Measurements from ENCODE around the gene HTR3C.
A peak's percentile ranks its signal among the peaks of the same experiment; 100 is the strongest.
"Not testable (repeated sequence)": the region's sequence is repeated elsewhere in the genome, so short reads cannot be mapped to it uniquely, and the experiment has no call there.

Gene HTR3C, protein sequence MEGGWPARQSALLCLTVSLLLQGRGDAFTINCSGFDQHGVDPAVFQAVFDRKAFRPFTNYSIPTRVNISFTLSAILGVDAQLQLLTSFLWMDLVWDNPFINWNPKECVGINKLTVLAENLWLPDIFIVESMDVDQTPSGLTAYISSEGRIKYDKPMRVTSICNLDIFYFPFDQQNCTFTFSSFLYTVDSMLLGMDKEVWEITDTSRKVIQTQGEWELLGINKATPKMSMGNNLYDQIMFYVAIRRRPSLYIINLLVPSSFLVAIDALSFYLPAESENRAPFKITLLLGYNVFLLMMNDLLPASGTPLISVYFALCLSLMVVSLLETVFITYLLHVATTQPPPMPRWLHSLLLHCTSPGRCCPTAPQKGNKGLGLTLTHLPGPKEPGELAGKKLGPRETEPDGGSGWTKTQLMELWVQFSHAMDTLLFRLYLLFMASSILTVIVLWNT
- total RNA-seq, result 0 reads per million in 4 experiments

- DNase-seq, result no peak
Measured at GRCh38 chr3:184052767-184053166, at the start of gene HTR3C. Gene HTR3C, plus strand, starts transcription at chr3:184053047. Its CDS starts 34 bp downstream, at chr3:184053081.

- DNase-seq, result no peak
Measured at GRCh38 chr3:184003187-184003967, 49.5 kb upstream of the HTR3C start.

- no peak for DNase-seq
Measured at GRCh38 chr3:184004476-184004875, 48.4 kb upstream of the HTR3C start.

DNA sequence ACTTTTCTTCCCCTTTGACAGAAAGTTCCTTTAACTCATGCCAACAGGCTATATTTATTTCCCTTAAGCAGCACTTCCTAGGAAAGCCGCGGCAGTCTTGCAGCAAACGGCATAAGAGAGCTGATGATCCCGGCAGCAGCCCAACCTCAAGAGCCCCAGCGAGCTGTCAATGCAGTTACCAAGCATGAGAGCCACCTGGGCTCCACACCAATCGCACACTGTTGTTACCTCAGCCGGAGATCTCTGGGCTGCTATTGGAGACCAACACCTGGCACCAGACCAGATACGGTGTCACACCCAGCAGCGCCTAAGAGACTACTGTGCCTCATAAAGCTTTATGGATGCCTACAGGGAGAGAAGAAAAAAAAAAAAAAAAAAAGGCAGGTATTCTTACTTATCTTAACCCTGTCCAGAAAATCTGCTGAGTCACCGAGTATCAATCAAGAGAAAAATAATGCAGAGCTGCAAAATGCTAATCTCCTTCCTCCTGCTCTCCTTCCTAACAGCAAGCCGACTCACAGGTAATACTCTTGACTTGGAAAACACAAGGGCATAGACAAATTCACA, 46.8 kb upstream of the HTR3C start:
- DNase-seq, result no peak

DNA sequence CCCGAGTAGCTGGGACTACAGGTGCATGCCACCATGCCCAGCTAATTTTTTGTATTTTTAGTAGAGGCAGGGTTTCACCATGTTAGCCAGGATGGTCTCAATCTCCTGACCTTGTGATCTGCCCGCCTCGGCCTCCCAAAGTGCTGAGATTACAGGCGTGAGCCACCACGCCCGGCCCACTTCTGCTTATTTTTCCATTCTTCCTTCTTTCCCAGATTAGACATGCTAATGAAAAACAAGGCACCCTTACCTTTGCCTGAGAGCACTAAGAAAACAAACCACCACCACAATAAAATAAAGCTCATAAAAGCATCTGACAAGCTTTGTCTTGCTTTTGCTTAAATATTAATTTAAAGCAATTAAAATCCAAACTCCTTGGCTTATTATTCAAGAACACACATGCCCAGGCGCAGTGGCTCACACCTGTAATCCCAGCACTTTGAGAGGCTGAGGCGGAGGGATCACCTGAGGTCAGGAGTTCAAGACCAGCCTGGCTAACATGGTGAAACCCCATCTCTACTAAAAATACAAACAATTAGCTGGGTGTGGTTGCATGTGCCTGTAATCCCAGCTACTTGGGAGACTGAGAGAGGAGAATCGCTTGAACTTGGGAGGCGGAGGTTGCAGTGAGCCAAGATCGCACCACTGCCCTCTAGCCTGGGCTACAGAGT, 45.6 kb upstream of the HTR3C start:
- not testable (repeated sequence) for DNase-seq

DNA sequence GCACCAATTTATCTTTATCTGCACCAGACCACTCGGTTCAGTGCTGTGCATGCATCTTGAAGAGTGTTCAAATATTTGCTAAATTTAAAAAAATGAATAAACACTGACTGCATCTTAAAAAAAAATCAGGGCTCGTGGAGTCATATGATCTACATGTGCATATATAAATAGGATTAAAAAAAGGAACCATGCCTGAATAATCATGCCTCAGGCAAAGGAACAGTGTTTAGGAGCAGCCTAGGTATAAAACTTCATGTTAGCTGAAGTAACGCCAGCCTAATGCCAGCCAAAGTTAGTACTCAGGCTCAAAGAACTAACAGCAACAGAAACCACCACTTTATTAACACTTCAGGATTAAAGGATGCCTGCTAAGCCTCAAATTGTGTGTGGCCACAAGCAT, 44.7 kb upstream of the HTR3C start:
- DNase-seq, result no peak

- DNase-seq, result no peak
Measured at GRCh38 chr3:184011230-184011876, 41.5 kb upstream of the HTR3C start.

DNA sequence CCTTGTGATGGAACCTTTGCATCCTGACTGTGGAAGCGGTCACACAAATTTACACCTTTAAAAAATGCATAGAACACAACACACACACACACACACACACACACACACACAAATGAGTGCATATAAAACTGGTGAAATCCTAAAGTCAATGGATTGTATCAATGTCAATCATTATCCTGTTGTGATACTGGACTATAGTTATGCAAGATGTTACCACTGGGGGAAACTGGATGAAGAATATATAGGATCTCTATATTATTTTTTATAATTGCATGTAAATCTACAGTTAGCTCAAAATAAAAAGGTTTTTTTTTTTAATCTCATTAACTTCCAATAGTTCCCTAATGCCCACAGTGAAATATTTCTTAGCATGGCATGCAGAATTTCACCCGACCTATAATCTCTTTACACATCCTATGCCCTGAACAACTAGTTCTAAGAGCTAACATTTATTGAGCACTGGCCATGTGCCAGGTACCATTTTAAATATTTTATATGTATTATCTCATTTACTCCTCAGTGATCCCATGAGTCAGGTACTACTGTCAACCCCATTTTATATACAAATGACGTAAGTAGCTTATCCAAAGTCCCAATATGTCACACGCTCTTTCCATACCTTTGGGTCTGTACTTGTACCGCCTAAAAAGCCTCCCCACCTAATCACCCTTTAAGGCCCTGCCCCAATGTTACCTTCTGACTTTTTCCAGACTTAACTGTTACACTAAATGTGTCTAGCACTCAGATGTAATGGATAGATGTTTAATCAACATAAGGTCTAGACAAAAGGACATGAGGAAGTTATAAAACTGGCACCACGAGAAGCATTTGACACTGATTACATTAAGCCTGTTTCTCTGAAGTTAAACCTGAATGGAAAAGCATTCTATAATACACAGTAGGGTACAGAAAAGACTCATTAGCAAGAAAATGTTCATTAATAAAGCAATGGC, 40.6 kb upstream of the HTR3C start:
- no peak for DNase-seq

GRCh38 chr3:184015381-184016019, 37.3 kb upstream of the HTR3C start:
- DNase-seq, result no peak

GRCh38 chr3:184016169-184016570, 36.7 kb upstream of the HTR3C start:
- no peak for DNase-seq

DNA sequence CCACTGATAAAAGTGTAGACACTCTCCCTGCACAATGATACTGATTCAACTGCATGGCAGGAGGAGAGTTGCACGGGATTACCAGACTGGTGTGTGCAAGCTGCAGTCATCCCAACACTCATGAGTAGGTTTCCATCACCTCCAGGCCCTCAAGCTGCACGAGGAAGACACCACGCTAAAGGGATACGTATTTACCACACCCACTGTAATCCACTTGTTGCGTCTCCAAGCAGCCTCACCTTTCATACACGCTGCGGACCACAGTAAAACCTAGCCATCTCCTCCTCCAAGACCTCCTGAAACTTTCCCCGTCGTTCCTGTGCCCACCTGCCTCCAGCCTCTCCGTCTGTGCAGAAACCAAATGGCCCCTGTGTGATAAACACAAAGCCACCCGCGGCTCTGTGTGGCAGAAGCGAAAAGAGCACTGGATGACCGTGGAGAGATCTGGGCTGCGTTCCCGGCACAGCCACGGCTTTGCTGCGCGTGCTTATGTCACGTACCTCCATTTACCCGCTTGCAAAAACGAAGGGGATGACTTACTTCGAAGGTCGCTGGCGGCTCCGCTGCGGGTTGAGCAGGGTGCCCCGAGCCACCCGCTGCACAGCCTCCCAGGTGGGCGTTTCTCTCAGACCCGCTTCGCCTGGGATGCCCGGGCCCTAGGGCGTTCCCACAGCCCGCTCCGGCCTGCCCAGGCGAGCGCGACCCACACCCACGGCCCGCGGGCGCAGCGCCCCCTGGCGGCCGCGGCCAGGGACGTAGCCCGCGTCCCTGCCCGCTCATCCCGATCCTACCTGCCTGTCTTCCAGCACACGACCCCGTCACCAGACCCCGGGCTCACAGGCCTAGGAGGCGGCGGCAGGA, 35.8 kb upstream of the HTR3C start:
- peak; percentile 33 for DNase-seq

DNA sequence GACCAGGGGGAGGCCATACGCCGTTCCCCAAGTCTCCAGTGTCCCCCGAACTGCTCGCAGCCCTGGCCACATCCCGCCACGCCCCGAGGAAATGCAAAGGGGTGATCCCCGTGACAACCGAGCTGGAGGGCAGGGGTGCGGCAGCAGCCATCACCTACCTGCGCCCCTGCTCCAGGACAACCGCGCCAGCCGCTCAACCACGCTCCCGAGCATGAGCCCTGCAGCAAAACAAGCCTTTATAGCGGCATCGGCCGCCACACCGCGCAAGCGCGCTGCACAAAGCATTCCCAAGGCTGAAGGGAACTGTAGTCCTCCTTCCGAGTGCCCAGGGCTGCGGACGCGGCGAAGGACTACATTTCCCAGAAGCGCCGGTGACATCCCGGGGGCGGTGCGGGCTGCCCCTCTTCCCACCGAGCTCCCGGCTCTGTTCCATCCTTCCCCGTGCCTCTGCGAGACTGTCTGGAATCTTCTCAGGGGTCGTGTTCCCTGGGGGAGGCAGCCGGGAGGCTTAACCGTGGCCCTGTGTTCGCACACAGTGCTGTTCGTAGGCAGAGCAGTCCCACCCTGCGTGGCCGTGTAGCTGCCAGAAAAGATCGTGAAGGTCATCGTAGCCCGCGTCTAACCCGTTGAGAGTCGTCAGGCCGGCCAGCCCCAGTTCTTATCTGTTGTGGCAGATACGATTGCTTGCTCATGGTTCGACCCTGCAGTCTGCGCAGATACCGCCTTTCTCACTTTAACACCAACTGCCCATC, 35.0 kb upstream of the HTR3C start, which contains the start of gene ABCC5:
TSS of gene ABCC5 (minus strand) at position 213 of the 752 bp plus-strand sequence. CDS start 3,492 bp downstream, outside the sequence.
- DNase-seq, result peak; percentile 68

GRCh38 chr3:184018424-184018973, 34.3 kb upstream of the HTR3C start:
- DNase-seq, result no peak

GRCh38 chr3:184022323-184022722, 30.5 kb upstream of the HTR3C start:
- no peak for DNase-seq

DNA sequence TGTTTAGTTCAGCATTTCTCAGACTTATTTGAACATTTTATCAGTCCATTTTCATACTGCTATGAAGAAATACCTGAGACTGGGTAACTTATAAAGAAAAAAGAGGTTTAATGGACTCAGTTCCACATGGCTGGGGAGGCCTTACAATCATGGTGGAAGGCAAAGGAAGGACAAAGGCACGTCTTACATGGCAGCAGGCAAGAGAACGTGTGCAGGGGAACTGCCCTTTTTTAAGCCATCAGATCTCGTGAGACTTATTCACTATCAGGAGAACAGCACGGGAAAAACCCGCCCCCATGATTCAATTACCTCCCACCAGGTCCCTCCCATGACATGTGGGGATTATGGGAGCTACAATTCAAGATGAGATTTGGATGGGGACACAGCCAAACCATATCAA, 27.6 kb upstream of the HTR3C start:
- DNase-seq, result not testable (repeated sequence)

GRCh38 chr3:184028275-184028890, 24.5 kb upstream of the HTR3C start:
- not testable (repeated sequence) for DNase-seq

DNA sequence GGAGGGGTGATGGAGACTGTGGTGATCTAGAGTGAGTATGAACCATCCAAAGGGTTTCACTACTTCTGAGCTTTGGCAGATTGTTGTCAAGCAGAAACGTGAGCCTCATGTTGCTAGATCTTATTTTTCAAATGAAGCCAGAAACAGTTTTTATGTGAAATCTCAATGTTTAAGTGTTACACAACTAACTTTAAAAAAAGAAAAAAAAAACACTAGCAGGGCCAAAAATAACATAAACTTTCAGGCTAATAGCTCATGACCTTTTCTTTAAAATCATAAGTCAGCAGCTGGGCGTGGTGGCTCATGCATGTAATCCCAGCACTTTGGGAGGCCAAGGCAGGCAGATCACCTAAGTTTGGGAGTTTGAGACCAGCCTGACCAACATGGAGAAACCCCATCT, 23.4 kb upstream of the HTR3C start:
- no peak for DNase-seq

DNA sequence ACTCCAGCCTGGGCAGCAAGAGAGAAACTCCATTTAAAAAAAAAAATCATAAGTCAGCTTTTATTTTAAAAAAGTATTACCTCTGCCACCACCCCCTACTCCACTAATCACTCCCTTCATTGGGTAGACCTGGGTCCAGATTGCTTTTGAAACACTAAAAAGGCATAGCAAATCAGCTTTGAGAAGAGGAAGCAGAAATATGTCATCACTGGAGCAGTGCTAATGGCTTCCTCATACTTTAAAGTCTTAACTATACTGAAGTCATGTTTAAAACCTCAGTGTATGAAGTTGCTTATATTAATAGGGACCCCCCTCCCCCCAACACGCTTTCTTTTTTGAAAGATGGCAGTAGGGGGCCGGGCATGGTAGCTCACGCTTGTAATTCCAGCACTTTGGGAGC, 22.3 kb upstream of the HTR3C start:
- DNase-seq, result no peak
